ENCODE measurements around the gene ENOX2. TPM values are rescaled to one million over a fixed set of nuclear protein-coding genes. Genes with fewer than 3 reads are reported as not detected.

Gene ENOX2
- polyA plus RNA-seq (2011; rRNA removed), result 15.5 and 16.8 TPM in 2 replicates
- polyA minus RNA-seq (2011; rRNA and poly(A)+ RNA removed), result 8.6 and 9.9 TPM in 2 replicates

DNA sequence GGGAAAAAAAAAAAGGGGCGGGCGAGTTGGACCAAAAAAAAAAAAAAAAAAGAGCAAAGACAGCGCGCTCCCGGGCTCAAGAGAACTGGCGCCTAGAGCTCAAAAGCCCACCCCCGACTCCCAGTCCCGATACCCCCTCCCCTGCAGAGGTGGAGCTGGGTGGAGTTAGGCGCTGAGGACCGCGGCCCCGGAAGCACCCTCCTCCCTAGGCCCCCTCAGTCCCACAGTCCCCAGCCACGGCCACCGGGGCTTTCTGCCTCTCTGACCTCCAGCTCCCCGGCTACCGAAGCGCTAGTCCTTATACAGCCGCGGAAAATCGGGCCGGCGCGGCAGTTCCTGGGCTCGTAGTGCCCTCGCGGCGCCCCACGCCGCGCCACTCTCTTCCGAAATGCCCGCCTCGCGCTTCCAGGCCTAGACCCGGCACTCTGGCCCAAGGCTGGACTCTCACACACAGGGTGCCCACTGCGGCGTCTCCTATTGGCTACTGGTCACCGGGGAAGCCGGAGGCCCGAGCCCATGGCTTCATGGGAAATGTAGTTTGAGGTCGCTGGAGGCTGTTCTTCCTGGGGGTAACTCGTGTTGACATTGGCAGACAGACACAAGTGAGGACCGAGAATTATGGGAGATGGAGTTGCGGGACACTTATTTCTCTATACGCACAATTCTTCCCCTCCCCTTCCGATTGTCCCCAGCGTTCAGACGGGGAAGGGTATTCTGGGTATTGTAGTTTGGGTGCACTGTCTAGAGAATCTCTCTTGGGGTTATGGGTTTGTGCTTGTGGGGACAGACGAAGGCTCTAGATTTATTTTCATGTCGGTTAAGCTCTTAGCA is at the start of gene ENOX2:
Gene ENOX2, minus strand, starts transcription at position 427 of the 831 bp plus-strand sequence. CDS start 199,993 bp downstream, outside the sequence.
- Histone ChIP-seq H3K9me3 (ENCODE audit: control insufficient read depth, insufficient read depth, low read length) (no peaks in the 10 kb centered on the region), H3K4me3 (ENCODE audit: low read depth, low read length) (peak within 1 kb of the TSS; percentile 72), H3K27ac (ENCODE audit: low read depth, low read length) (peak within 1 kb of the TSS; percentile 83), H3K27me3 (ENCODE audit: control insufficient read depth, insufficient read depth, low read length) (no peaks in the 10 kb centered on the region)
- DNase-seq (ENCODE audit: low read depth, low spot score), result peak; percentile 85
- TF ChIP-seq, protein P1, sequence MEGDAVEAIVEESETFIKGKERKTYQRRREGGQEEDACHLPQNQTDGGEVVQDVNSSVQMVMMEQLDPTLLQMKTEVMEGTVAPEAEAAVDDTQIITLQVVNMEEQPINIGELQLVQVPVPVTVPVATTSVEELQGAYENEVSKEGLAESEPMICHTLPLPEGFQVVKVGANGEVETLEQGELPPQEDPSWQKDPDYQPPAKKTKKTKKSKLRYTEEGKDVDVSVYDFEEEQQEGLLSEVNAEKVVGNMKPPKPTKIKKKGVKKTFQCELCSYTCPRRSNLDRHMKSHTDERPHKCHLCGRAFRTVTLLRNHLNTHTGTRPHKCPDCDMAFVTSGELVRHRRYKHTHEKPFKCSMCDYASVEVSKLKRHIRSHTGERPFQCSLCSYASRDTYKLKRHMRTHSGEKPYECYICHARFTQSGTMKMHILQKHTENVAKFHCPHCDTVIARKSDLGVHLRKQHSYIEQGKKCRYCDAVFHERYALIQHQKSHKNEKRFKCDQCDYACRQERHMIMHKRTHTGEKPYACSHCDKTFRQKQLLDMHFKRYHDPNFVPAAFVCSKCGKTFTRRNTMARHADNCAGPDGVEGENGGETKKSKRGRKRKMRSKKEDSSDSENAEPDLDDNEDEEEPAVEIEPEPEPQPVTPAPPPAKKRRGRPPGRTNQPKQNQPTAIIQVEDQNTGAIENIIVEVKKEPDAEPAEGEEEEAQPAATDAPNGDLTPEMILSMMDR (IDR thresholded peaks at IDR 0.05; ENCODE audit: low read depth, low read length), result peak; percentile 5; the same call in 1 of the 2 replicates
- ChIA-PET CTCF (interaction anchor here (0.6 to 1.4 kb wide), 6 partner anchors 9 to 363 kb away, joined by 3 to 7 read pairs (median 5); no protein-coding TSS in a partner anchor), POLR2A (interaction anchor here (0.7 kb wide), 1 partner anchor 95 kb away, joined by 5 read pairs; no protein-coding TSS in a partner anchor)

- CTCF ChIA-PET, result no interaction called here
- POLR2A ChIA-PET, result no interaction called here
- no peaks in the 10 kb centered on the region for H3K27me3 ChIP-seq (ENCODE audit: control insufficient read depth, insufficient read depth, low read length)
- H3K9me3 ChIP-seq (ENCODE audit: control insufficient read depth, insufficient read depth, low read length), result no peaks in the 10 kb centered on the region
- TF ChIP-seq, protein P1 (IDR thresholded peaks at IDR 0.05; ENCODE audit: low read depth, low read length), result no peak
- no peak for DNase-seq (ENCODE audit: low read depth, low spot score)
- no peak overlapping the region for H3K4me3 ChIP-seq (ENCODE audit: low read depth, low read length)
- H3K27ac ChIP-seq (ENCODE audit: low read depth, low read length), result no peak overlapping the region
Measured at GRCh38 chrX:130952266-130953043, 49.4 kb upstream of the ENOX2 start.

DNA sequence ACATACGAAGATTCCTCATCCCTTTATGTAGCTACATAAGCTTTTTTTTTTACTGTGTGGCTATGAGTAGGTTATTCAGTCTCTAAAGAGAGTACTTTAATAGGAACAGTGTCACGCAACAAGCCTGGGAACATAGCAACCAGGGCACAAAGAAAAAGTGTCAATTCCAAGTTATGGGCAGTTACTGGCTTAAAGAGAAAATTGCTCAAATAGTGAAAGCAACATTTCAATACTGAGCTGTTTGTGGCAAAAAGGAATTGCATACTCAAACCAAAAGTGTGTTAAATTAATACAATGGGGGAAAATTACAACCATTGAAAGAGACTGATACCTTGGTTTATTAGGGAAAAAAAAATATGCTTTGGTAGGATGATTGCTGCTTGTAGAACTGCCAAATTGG is 41.2 kb upstream of the ENOX2 start:
- DNase-seq (ENCODE audit: low read depth, low spot score), result no peak
- no peak overlapping the region for H3K4me3 ChIP-seq (ENCODE audit: low read depth, low read length)
- no peaks in the 10 kb centered on the region for H3K27me3 ChIP-seq (ENCODE audit: control insufficient read depth, insufficient read depth, low read length)
- ChIA-PET CTCF (interaction anchor here (1.3 kb wide), 1 partner anchor 369 kb away, joined by 4 read pairs; no protein-coding TSS in a partner anchor), POLR2A (no interaction called here)
- TF ChIP-seq, protein P1 (IDR thresholded peaks at IDR 0.05; ENCODE audit: low read depth, low read length), result no peak
- no peak overlapping the region for H3K27ac ChIP-seq (ENCODE audit: low read depth, low read length)
- no peaks in the 10 kb centered on the region for H3K9me3 ChIP-seq (ENCODE audit: control insufficient read depth, insufficient read depth, low read length)

GRCh38 chrX:130937101-130937500 is 34.1 kb upstream of the ENOX2 start:
- ChIA-PET CTCF (no interaction called here), POLR2A (no interaction called here)
- H3K27ac ChIP-seq (ENCODE audit: low read depth, low read length), result no peak overlapping the region
- TF ChIP-seq, protein P1 (IDR thresholded peaks at IDR 0.05; ENCODE audit: low read depth, low read length), result no peak
- no peaks in the 10 kb centered on the region for H3K9me3 ChIP-seq (ENCODE audit: control insufficient read depth, insufficient read depth, low read length)
- DNase-seq (ENCODE audit: low read depth, low spot score), result no peak
- no peaks in the 10 kb centered on the region for H3K27me3 ChIP-seq (ENCODE audit: control insufficient read depth, insufficient read depth, low read length)
- no peak overlapping the region for H3K4me3 ChIP-seq (ENCODE audit: low read depth, low read length)

Data from AG04450 (cell line).